PFSK-1 (cell line): Measurements from ENCODE around the gene NOTUM.

Experiments used
- FOXP2 ChIP-seq: optimal IDR thresholded peaks from 2 replicates; pipeline ENCODE3; 2011; ENCODE audit warnings: borderline replicate concordance, control low read depth, inconsistent platforms; ENCODE audit not compliant: insufficient read depth; ENCODE audit errors: extremely low read length, extremely low read depth
- POLR2AphosphoS5 ChIP-seq: IDR thresholded peaks from 2 replicates; pipeline ENCODE4 v1.6.1; 2012; ENCODE audit warnings: low read depth, mild to moderate bottlenecking, control low read depth, low read length, moderate library complexity
- SIN3A ChIP-seq: IDR thresholded peaks from 2 replicates; pipeline ENCODE4 v1.6.1; 2012; ENCODE audit warnings: mild to moderate bottlenecking, low read length, moderate library complexity, borderline replicate concordance; ENCODE audit not compliant: insufficient read depth
- TAF1 ChIP-seq: IDR thresholded peaks from 2 replicates; pipeline ENCODE4 v1.6.1; 2012; ENCODE audit warnings: low read length, control low read depth, borderline replicate concordance; ENCODE audit not compliant: insufficient read depth
- TF ChIP-seq, protein P1 (sequence below), 2 experiments: IDR thresholded peaks; 2 replicates each; pipeline versions ENCODE4 v1.6.1 to v1.8.0; 2011 to 2012; ENCODE audit warnings: low read depth in 2 of 2, low read length in 2 of 2, control low read depth in 1 of 2, inconsistent platforms in 1 of 2, mild to moderate bottlenecking in 1 of 2, moderate library complexity in 1 of 2; ENCODE audit not compliant: insufficient read depth in 1 of 2

NOTUM gene

DNA sequence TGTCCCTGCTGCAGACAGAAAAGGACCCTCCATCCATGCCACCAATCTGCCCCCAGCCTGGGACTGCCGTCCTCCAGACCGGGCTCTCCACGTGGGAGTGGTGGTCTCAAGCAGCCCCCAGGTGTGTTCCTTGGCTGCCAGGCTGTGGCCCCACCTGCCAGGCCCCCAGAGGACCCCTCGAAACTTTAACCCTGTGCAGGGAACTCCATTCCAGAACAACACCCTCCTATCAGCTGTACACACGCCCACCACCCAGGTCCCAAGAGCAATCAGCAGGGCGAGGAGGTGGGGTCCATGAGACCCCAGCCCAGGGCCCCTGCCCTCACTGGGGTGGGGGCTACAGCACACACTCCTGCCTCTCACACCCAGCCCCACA, 25.3 kb downstream of the NOTUM start:
- no peak for TF ChIP-seq POLR2AphosphoS5
- TF ChIP-seq, protein P1, sequence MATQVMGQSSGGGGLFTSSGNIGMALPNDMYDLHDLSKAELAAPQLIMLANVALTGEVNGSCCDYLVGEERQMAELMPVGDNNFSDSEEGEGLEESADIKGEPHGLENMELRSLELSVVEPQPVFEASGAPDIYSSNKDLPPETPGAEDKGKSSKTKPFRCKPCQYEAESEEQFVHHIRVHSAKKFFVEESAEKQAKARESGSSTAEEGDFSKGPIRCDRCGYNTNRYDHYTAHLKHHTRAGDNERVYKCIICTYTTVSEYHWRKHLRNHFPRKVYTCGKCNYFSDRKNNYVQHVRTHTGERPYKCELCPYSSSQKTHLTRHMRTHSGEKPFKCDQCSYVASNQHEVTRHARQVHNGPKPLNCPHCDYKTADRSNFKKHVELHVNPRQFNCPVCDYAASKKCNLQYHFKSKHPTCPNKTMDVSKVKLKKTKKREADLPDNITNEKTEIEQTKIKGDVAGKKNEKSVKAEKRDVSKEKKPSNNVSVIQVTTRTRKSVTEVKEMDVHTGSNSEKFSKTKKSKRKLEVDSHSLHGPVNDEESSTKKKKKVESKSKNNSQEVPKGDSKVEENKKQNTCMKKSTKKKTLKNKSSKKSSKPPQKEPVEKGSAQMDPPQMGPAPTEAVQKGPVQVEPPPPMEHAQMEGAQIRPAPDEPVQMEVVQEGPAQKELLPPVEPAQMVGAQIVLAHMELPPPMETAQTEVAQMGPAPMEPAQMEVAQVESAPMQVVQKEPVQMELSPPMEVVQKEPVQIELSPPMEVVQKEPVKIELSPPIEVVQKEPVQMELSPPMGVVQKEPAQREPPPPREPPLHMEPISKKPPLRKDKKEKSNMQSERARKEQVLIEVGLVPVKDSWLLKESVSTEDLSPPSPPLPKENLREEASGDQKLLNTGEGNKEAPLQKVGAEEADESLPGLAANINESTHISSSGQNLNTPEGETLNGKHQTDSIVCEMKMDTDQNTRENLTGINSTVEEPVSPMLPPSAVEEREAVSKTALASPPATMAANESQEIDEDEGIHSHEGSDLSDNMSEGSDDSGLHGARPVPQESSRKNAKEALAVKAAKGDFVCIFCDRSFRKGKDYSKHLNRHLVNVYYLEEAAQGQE (IDR thresholded peaks at IDR 0.05; ENCODE audit: insufficient read depth in 1 of 2, low read depth in 2 of 2, low read length in 2 of 2), result no peak
- no peak for TF ChIP-seq FOXP2
- no peak for TF ChIP-seq SIN3A
- no peak for TF ChIP-seq TAF1

DNA sequence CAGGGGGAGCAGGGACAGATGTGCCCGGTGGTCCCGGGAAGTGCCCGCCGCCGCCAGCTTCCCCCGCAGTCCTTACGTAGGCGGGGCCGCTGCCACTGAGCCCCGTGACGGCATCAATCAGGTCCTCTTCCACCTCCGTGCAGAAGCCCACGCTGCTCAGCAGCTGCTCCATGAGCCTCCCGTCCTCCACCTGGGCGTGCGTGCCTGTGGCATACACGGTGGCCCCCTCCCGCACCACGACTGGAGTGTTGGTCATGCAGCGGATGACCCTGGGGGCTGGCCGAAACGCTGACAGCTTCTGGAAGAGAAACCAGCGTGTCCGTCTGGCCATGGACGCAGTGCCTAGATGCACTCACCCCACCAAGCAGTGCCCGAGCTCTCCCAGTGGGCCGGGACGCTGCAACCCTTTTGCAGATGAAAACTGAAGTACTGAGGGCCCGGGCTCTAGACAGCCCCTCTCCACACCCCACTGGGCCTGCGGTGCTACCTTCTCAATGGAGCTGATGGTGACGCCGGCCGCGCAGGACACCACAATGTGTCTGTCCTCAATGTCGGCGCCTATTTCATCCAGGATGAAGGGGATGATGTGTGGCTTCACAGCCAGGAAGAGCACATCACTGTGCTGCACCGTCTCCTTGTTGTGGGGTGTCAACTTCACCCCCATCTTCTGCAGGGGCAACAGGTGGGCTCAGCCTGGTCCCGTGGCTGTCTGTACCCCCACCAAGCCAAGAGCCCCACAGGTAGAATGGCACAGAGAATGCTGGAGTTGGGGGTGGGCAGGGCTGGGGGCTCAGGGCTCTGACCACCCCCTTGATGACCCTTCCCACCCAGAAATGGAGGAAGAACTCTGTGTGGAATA, 25.9 kb downstream of the NOTUM start:
- TF ChIP-seq SIN3A, result no peak
- TF ChIP-seq TAF1, result no peak
- TF ChIP-seq, protein P1 (IDR thresholded peaks at IDR 0.05; ENCODE audit: insufficient read depth in 1 of 2, low read depth in 2 of 2, low read length in 2 of 2), result no peak
- TF ChIP-seq POLR2AphosphoS5, result no peak
- no peak for TF ChIP-seq FOXP2

DNA sequence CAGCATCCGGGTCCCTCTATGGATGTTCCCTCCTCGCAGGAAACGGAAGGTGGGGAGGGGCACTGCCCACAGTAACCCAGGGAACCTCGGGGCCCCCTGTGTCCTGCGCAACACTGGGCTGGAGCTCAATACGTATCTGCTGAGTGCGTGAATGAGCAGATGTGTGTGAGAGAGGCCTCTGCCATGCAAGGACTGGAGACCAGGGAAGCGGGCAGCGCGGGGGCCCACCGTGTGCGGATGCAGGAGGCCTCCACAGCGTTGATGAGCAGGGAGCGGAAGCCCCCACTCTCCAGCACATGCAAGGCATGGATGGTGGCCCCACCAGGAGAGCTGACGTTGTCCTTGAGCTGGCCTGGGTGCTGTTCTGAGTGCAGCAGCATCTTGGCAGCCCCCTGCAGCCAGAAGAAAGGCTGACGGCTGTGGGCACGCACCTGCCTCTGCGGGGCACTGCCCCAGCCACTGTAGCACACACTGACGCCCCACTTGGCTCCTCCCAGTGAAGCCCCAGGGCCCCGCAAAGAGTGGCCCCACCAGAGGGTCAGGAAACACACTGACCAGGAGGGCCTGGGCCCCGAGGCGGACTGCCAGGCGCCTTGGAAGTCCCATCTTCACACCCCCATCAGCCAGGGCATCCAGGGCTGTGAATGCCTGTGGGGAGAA, 26.8 kb downstream of the NOTUM start:
- TF ChIP-seq, protein P1 (IDR thresholded peaks at IDR 0.05; ENCODE audit: insufficient read depth in 1 of 2, low read depth in 2 of 2, low read length in 2 of 2), result no peak
- no peak for TF ChIP-seq FOXP2
- TF ChIP-seq POLR2AphosphoS5, result no peak
- TF ChIP-seq SIN3A, result no peak
- no peak for TF ChIP-seq TAF1

DNA sequence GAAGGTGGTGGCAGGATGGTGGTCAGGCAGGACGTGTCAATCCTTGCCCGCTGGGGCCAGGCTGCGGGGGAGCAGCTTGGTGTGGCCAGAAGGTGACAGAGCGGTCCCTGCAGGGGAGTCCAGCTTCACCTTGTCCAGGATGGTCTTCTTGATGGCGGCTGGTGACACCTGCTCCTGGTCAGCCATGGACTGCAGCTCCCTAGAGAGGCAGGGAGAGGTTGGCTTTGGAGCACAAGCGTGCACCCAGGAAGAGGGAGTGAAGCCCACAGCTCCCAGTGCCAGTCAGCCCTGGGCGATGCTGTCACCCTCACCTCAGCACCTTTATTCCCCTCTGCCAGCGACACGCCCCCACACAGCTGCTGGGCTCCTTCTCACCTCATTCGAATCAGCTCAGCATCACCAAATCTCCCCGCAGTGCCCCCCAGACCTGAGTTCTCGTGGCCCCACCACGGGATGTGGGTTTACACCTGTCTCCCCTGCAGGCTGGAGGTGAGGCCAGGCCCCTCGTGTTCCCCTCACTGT, 27.7 kb downstream of the NOTUM start:
- TF ChIP-seq, protein P1 (IDR thresholded peaks at IDR 0.05; ENCODE audit: insufficient read depth in 1 of 2, low read depth in 2 of 2, low read length in 2 of 2), result no peak
- TF ChIP-seq SIN3A (no peak), POLR2AphosphoS5 (no peak; the same call in 1 of the 2 replicates), TAF1 (no peak)
